NCI-H2081 treated with DMSO at 0.1 percent for 48 hours (cell line): ENCODE results near the gene HEATR5A.
"Not testable (repeated sequence)": the region's sequence is repeated elsewhere in the genome, so short reads cannot be mapped to it uniquely, and the experiment has no call there.

Experiments
- DNase-seq: peaks from one replicate; lab custom pipeline; 2025; lab: John Stamatoyannopoulos, UW

The HEATR5A gene

DNA sequence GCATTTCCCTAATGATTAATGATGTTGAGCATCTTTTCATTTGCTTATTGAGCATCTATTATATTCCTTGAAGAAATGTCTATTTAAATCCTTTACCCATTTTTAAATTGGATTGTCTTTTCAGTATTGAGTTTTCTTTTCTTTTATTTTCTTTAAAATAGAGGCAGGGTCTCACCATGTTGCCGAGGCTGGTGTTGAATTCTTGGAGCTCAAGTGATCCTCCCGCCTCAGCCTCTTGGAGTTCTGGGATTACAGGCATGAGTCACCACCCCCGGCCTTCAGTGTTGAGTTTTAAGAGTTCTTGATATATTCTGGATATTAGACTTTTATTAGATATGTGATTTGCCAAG is 139.5 kb downstream of the HEATR5A start:
- no peak for DNase-seq

DNA sequence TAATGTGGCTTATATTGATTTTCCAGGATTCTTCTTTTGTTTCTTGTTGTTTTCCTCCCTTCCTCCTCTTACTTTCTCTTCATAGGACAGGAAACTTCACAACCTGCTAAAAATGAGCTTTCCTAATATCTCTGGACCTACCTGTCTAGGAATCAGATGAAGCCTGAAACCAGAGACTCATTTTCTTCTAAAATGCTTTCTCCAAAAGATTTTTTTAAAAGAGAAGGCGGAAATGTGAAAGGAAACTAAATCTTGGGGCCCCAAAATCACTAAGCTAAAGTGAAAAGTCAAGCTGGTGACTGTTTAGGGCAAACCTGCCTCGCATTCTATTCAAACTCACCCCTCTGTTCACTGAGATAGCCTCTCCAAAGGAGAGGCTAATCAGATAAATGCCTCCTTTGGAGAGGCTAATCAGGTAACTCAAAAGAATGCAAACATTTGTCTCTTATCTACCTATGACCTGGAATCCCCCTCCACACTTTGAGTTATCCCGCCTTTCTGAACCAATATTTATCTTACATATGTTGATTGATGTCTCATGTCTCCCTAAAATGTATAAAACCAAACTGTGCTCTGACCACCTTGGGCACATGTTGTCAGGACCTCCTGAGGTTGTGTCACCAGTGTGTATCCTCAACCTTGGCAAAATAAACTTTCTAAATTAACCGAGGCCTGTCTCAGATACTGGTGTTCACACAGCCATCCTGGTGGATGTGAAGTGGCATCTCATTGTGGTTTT is 140.0 kb downstream of the HEATR5A start:
- no peak for DNase-seq

DNA sequence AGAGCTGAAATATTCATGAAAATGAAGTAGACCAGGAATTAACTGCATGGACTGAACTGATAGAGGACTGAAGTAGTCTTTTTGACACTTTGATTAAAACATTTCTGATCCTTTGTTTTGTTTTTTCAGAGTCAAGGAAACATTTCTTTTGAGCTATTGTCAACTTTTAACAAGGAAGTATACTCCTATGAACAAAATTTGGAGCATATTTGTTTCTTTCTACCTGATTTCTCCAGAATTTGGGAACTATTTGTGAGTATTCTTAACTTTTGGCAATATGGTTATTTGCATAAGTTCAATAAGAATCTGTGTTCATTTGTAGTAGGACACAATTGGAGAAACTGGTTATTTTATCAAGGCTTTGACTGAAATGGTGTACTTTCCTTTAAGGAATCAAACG is 141.5 kb downstream of the HEATR5A start:
- no peak for DNase-seq

DNA sequence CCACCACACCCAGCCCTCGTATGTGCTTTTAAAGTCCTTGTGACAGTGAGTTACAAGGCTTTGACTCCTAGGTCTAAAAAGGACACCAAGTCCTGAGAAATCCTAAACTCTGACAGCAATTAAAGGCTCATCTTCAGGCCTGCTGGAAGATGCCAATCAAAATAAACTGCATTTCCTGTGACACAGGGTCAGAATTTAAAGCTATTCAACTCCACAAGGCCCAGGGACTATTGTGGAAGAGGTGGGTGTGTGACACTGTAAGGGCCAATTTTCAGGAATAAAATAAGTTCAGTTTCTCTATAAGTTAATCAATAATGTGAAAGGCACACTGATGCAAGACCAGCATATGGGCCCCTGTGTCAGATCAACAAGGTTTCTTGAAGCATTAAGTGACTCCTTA is 143.3 kb downstream of the HEATR5A start:
- no peak for DNase-seq

DNA sequence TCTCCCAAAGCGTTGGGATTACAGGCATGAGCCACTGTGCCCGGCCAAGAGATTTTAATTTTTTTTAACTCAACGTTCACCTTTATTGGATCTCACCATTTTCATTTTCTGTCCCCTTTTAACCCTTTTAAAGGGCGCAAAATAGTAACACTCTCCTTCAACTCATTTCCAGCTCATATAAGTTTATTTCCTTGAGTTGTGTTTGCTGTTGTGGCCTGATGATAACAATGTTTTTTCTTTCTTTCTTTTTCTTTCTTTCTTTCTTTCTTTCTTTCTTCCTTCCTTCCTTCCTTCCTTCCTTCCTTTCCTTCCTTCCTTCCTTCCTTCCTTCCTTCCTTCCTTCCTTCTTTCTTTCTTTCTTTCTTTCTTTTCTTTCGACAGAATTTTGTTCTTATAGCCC is 143.9 kb downstream of the HEATR5A start:
- not testable (repeated sequence) for DNase-seq

DNA sequence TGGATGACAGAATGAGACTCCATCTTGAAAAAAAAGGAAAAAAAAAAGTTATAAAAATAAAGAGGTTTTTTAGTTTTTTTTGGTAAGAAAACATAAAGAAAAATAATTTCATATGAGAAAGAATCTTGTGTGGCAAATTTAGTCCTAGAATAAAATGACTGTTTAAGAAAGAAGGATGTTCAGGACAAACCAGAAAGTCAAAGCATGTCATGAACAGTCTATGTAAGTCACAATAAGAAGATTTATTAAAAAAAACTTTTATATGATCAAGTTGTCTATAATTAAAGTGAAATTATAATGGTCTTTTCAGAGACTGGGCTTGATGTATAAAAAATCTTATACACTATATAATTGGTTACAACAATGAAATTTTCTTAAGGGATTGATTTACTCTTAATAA is 144.6 kb downstream of the HEATR5A start:
- no peak for DNase-seq

DNA sequence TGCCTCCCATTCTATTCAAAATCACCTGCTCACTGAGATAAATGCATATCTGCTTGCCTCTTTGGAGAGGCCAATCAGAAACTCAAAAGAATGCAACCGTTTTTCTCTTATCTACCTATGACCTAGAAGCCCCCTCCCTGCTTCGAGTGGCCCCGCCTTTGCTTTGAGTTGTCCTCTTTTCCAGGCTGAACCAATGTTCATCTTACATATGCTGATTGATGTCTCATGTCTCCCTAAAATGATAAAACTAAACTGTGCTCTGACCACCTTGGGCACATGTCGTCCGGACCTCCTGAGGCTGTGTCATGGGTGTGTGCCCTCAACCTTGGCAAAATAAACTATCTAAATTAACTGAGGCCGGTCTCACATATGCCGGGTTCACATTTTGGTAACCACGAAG is 148.7 kb downstream of the HEATR5A start:
- DNase-seq, result no peak

DNA sequence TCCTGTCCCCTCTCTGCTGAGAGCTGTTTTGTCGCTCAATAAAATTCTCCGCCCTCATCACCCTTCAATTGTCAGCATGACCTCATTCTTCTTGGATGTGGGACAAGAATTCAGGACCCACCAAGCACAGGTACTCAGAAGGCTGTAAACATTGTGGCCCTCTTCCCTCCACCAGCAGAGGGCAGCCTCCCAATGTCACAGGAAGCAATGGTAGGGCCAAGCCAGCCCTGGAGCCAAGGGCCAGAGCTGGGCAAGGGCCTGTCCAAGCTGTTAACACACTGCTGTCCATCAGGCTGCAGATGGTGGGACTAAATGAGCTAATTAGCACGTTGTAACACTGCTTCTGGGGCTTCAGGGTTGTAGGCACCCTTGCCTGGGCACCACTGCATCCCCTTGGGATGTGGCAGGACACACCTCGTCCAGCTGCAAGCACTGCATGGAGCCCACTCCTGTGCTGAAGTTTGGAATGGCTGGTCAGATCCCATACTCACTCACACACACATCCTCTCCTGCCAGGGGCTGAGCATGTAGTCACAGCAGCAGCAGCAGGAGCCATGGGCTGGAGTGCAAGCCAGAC is 150.1 kb downstream of the HEATR5A start:
- no peak for DNase-seq

DNA sequence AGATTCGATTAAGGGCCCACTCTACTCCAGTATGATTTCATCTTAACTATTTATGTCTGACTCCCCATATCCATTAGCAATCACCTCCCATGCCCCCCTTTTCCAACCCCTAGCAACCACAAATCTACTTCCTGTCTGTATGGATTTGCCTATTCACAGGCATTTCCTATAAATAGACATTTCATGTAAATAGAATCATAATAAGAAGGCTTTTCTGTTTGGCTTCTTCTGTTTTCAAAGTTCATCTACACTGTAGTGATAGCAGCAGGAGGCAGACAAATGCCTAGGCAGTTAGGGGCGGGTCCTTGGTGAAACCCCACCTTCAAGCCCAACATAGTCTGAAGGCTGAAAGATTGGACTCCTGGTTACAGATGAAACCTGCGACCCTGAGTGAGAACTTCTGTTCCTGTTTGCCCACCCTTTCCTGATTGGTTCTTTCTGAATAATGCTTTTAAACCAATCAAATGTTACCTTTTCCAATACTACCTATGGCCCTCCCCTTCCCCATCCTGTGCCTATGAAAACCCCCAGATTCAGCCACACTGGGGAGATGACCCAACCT is 150.6 kb downstream of the HEATR5A start:
- DNase-seq, result no peak

DNA sequence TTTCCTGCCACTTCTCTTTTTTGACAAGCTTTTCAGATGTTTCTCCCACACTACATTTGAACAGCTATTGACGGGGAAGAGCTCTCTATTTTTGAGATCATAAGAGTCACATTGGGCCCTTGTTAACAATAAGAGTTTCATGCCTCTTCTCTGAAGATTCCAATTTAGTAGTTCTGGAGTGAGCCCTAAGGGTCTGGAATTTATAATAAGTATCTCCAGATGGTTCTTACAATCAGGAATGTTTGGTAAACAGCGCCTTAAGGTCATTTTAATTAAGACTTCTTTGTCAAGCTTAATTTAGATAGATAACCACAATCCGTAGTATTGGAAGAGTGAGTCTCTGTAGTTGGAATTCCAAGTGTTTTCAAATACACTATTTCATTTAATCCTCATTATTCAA is 152.1 kb downstream of the HEATR5A start:
- no peak for DNase-seq

DNA sequence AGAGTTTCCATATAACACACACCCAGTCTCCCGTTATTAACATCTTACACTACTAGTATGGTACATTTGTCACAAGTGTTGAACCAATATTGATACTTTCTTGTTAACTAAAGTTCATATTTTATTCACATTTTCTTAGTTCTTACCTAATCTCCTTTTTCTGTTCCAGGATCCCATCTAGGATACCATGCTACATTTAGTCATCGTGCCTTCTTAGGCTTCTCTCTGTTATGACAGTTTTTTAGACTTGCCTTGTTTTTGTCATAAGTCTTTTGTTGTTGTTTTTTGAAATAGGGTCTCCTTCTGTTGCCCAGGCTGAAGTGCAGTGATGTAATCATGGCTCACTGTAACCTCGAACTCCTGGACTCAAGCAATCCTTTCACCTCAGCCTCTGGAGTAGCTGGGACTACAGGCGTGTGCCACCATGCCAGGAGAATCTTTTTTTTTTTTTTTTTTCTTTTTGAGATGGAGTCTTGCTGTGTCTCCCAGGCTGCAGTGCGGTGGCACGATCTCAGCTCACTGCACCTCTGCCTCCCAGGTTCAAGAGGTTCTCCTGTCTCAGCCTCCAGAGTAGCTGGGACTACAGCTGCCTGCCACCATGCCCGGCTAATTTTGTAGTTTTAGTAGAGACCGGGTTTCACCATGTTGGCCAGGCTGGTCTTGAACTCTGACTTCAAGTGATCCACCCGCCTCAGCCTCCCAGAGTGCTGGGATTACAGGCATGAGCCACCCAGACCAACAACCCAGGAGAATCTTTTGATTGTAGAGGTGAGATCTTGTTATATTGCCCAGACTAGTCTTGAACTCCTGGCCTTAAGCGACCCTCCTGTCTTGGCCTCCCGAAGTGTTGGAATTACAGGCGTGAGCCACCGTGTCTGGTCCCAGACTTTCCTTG is 153.7 kb downstream of the HEATR5A start:
- DNase-seq, result no peak

DNA sequence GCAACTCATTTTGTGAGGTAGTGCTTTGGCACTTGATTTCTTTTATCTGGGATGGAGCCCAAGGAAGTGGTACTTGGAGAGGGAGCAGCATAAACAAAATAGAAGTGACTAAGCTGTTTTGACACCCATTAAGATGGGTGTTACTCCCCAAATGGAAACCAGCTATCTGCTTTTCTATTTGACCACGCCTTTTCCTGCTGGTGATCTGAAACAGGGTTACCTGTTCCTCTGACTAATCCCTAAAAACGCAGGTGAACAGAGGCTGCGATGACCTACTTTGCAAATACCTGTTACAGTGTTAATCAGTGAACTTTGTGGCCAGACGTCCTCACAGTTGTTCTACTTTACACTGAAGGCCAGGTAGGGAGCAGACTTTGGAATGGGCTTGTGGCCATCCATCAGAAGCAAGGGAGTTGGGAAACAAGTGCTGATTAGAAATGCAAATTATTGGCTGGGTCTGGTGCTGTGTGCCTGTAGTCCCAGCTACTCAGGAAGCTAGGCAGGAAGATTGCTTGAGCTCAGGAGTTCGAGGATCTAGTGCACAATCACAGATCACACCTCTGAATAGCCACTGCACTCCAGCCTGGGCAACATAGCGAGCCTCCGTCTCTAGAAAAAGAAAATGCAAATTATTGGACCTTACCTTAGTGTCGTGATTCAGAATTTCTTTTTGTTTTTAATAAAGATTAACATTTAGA is 154.5 kb downstream of the HEATR5A start:
- no peak for DNase-seq

DNA sequence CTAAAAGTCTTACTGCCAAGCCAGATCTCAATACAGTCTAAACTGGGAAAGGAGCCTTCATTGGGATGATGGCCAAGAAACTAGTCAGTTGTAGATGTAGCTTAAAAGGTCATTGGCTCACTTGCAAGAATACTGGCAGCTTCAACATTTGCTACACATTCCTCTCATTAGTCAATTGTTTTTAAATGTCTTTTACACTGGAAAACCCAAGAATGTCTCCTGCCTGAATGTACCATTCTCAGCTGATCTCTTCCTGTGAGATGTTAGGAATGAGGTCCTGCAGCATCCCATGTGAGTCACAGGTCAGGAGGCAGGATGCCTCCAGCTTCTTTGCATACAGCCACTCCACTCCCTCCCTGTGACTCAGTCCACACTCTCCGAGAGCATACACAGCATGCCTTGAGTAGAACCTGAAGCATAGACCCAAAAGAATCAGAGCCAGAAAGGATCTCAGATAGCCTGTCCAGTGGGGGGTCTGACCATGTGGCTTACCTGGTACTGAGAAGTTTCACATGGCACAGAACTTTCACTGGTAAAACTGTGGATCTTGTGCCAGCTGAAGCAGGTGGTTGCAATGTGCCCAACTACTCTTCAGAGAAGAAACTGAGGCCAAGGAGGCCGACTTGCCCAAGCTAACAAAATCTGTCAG is 156.7 kb downstream of the HEATR5A start:
- no peak for DNase-seq

DNA sequence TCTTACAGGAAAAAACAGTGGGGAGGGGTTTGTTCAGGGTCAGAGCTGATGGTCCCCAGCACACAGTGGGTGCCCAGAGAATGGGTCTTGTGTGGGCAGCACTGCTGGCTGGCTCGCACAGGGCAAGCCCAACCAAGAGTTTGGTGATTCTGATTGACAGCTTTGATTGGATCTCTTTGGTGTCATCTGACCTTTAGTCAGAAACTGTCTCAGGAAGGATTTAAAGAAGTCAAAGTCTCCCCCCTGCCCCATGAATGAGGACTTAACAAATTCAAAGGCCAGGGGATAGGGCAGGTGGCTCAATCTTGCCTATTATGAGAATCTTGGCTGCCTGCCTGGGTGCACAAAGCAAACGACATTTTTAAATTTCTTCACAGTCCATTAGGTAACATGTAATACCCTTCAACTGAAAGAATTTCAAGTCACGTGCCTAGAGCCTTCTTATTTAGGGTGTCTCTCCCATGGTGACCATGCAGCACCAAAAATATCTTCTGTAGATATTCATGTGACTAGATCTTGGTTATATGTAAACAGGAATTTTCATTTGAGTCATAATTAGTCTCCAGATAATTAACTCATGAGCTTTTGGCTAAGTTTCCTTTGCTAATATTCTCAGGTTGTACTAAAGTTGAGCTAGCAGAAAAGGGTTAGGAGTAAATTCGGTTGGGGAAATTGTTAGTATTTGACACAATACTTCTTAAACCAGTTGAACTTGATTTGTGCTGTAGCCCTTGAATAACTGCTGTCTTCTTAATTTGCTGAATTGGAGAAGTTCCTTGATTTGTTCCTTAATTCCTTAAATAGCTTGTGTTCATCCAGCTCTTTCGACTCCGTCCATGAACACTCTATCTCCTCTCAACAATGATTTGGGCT is 158.3 kb downstream of the HEATR5A start:
- no peak for DNase-seq

DNA sequence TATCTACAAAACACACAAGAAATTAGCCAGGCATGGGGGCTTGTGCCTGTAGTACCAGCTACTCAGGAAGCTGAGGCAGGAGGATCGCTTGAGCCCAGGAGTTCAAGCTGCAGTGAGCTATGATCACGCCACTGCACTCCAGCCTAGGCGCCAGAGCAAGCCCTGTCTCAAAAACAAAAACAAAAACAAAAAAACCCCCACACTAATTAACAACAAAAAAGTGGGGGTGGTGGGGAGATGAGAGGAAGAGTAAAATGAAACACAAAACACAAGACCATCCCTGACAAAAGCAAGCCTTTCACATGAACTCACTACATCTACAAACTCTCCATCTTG is 158.9 kb downstream of the HEATR5A start:
- no peak for DNase-seq

DNA sequence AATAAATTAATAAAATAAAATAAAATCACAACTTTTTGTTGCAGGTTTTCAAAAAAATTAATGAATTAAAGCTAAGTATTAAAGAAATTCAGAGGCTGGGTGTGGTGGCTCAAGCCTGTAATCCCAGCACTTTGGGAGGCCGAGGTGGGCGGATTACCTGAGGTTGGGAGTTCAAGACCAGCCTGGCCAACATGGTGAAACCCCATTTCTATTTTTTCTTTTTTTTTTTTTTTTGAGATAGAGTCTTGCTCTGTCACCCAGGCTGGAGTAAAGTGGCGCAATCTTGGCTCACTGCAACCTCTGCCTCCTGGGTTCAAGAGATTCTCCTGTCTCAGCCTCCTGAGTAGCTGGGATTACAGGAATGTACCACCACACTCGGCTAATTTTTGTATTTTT is 161.3 kb downstream of the HEATR5A start:
- DNase-seq, result not testable (repeated sequence)

DNA sequence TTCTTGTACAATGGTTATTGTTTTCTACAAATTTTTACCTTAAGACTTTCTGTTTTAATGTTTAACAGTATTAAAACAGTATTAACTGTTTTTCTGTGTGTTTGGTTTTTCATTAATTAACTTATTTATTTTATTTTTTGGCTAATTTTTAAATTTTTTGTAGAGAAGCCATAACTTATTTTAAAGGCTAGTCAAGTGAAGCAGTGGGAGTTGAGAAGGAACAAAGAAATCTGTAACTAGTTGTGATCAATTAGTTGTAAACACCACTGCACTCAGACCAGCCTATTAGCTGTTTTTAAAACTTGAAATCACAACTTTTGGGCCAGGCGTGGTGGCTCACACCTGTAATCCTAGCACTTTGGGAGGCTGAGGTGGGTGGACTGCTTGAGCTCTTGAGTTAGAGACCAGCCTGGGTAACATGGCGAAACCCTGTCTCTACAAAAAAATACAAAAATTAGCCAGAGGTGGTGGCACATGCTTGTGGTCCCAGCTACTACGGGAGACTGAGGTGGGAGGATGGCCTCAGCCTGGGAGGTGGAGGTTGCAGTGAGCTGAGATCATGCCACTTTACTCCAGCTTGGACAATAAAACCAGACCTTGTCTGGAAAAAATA is 161.8 kb downstream of the HEATR5A start:
- DNase-seq, result no peak

DNA sequence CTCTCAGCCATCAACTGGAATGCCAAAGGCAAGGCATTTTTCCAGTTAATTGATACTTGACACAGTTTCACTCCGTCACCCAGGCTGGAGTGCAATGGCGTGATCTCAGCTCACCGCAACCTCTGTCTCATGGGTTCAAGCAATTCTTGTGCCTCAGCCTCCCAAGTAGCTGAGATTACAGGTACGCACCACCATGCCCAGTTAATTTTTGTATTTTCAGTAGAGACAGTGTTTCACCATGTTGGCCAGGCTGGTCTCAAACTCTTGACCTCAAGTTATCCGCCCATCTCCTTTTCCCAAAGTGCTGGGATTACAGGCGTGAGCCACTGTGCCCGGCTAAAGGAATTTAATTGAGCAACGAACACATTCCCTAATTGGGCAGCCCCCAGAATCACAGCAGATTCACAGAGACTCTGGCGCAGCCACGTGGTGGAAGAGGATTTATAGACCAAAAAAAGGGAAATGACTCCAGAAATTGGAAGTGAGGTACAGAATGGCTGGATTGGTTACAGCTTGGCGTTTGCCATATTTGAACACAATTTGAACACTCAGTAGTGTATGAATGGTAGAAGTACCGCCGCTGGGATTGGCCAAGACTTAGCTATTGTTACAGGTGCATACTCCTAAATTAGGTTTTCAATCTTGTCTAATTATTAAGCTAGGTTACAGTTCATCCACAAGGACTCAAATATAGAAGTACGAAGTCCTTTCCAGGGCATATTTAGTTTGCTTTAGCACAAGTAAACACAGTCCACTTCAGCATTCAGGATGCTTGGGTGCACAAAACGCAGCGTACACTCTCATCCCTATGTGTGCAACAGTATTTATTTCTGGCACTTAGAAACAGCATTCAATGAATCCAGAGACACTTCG is 162.6 kb downstream of the HEATR5A start:
- DNase-seq, result not testable (repeated sequence)

DNA sequence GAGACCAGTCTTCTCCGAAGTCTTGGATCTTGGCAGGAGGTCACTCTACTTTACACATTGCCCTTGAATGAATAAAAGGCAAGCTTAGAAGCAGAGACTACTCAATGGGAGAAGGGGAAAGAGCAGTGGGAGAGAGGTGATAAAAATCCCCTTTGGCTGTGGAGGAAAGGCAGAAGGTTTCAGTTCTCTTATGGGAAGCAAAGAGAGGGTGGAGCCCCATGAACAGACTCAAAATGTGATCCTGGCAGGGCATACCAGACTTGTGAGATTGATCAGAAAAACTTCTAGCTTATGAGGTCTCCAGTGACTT is 163.2 kb downstream of the HEATR5A start:
- no peak for DNase-seq
